ENCODE data around the gene HAPLN2. TPM values are rescaled to one million over a fixed set of nuclear protein-coding genes. Genes with fewer than 3 reads are reported as not detected.

The HAPLN2 gene
- total RNA-seq, 2 donors from 2014 or later: 6.1 to 10.2 TPM

DNA sequence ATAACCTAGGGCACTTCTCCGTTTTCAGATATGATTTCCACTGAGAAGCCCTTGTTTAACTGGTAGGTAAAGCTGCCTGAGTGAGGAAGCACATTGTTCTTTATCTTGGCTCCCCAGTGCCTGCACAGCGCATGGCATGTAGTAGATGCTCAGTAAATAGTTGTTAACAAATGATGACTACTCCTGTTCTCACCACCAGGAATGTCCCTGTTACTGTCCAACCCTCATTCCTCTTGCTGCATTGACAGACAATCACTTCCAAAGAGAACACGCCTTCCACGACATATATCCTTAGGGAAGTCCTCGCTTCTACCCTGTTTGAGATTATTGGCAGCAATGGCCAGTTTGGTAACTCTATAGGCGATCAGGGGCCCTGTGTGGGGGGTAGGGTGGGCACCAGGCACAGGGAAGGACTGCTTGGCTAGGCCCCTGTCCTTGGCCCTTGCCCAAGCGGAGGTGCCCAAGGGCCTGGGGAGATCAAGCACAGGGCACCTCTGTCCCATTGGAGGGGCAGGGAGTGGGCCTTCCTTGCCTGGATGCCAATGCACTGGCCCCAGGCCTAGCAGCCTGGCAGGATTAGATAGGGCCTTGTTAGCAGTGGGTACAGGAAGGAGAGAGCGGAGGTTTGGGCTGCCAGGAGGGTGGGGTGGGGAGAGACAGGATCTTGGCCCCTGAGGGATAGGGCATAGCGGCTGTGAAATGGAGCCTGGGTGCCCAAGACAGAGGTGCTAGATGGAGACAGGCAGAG, 47.8 kb downstream of the HAPLN2 start:
- Histone ChIP-seq H3K36me3 (no peaks in the 10 kb centered on the region), H3K4me1 (replicated peaks) (no peaks in the 10 kb centered on the region), H3K4me3 (no peak overlapping the region), H3K27ac (peak overlapping the region; percentile 69 to 73), H3K9me3 (no peaks in the 10 kb centered on the region), H3K27me3 (replicated peaks; ENCODE audit: insufficient read depth) (no peaks in the 10 kb centered on the region)
- no peak for DNase-seq (ENCODE audit: low spot score)
- intact Hi-C loops (cut with DNase I): no loop called here
- TF ChIP-seq POLR2A (IDR thresholded peaks at IDR 0.05) (no peak), POLR2AphosphoS5 (IDR thresholded peaks at IDR 0.05) (no peak)
- TF ChIP-seq, protein P1, sequence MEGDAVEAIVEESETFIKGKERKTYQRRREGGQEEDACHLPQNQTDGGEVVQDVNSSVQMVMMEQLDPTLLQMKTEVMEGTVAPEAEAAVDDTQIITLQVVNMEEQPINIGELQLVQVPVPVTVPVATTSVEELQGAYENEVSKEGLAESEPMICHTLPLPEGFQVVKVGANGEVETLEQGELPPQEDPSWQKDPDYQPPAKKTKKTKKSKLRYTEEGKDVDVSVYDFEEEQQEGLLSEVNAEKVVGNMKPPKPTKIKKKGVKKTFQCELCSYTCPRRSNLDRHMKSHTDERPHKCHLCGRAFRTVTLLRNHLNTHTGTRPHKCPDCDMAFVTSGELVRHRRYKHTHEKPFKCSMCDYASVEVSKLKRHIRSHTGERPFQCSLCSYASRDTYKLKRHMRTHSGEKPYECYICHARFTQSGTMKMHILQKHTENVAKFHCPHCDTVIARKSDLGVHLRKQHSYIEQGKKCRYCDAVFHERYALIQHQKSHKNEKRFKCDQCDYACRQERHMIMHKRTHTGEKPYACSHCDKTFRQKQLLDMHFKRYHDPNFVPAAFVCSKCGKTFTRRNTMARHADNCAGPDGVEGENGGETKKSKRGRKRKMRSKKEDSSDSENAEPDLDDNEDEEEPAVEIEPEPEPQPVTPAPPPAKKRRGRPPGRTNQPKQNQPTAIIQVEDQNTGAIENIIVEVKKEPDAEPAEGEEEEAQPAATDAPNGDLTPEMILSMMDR (IDR thresholded peaks at IDR 0.05): no peak
- WGBS: 89% methylated on average over 9 of the region's 9 CpGs

DNA sequence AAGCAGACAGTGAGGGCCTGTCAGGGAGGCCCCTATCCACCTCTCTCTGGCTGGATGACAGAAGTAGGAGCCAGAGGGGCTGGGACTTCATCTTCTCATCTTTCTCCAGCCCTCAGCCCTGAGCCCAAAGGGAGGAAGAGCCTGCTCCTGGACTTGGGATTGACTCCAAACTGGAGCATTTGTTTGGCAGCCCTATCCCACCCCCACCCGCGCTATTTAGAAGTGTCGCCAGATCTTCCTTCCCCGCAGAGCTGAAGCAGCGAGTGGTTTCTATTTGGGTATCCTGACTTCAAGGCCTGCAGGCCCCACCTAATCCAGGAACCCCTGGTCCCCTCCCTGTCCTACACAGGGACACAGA, 48.4 kb downstream of the HAPLN2 start:
- intact Hi-C loops (cut with DNase I): no loop called here
- Histone ChIP-seq H3K36me3 (no peaks in the 10 kb centered on the region), H3K27ac (peak overlapping the region; percentile 69 to 73), H3K4me1 (replicated peaks) (no peaks in the 10 kb centered on the region), H3K27me3 (replicated peaks; ENCODE audit: insufficient read depth) (no peaks in the 10 kb centered on the region), H3K4me3 (no peak overlapping the region), H3K9me3 (no peaks in the 10 kb centered on the region)
- WGBS: 20% methylated on average over 5 of the region's 5 CpGs
- TF ChIP-seq, protein P1 (IDR thresholded peaks at IDR 0.05): no peak
- TF ChIP-seq POLR2AphosphoS5 (IDR thresholded peaks at IDR 0.05) (no peak), POLR2A (IDR thresholded peaks at IDR 0.05) (no peak)
- no peak for DNase-seq (ENCODE audit: low spot score)

DNA sequence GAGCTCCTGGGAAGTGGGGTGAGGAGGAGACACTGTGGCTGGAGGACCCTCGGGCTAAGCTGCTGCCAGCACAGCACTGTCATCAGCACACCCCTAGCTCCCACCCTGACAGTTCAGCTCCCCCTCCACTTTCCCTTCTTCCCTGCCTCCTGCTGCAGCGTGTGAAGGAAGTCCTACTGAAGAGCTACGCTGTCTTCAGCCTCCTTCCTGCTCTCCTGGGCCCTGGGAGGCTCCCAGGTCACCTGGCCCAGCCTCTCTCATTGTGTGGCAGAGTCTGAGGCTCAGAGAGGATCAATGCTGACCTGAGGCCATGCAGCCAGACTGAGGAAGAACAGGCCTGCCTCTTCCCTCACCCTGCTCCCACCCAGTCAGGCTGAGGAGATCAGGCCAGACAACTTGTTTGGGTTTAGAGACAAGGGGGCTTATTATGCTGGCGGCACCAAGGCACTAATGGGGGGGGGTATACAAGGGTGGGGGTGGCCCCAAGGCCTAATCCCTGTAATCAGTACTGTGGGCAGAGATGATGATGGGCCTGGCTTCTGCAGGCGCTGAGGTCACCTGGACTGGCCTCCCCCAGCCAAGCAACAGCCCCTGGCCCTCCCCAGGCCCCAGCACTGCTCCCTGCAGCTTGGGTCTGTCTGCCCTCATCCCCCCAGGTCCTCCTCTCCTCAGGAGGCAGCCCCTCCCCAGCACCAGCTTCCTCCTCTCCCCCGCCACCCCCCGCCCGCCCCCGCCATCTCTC, 48.9 kb downstream of the HAPLN2 start:
- Histone ChIP-seq H3K36me3 (no peaks in the 10 kb centered on the region), H3K27me3 (replicated peaks; ENCODE audit: insufficient read depth) (no peaks in the 10 kb centered on the region), H3K4me1 (replicated peaks) (no peaks in the 10 kb centered on the region), H3K4me3 (no peak overlapping the region), H3K9me3 (no peaks in the 10 kb centered on the region), H3K27ac (peak overlapping the region; percentile 69 to 73)
- WGBS: 66% methylated on average over 9 of the region's 9 CpGs
- DNase-seq (ENCODE audit: low spot score): no peak
- TF ChIP-seq POLR2A (IDR thresholded peaks at IDR 0.05) (no peak), POLR2AphosphoS5 (IDR thresholded peaks at IDR 0.05) (no peak)
- TF ChIP-seq, protein P1 (IDR thresholded peaks at IDR 0.05): no peak
- intact Hi-C loops (cut with DNase I): no loop called here

DNA sequence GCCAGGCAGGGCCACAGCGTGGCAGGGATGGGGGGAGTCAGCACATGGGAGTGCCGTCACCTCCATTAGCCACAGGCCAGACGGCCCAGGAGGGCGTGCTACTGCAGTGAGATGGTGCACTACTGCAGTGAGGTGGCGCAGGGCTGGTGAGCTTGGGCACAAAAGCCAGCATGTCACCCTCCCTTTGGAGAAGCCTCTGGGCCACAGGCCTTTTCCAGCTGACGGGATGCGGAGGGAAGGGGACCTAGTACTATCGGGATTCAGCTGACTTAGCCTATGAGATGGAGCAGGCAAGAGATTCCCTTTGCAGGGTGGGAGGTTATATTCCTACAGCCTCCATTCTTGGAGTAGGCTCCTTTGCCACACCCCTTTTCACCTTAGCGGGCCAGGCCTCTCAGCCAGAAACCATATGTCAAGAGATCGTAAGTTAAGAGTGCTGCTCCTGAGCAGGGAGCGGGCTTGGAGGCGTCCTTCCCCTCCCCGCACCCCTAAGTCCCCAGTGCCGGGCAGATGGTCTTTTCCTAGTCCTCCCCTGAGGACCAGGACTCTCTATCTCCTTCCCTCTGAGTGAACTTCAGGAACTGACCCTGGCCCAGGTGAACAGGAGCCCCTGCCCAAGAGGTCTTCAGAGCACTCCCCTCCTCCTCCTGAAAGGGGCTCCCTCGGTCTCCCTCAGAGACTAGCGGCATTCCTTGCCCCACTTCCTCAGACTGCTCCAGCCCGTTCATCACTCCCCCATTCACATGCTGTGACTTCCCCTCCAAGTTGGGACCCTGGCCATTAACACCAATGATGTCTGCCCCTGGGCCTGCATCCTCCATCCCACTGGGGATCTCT, 49.8 kb downstream of the HAPLN2 start:
- H3K27ac ChIP-seq: peak overlapping the region; percentile 69 to 73
- no peak for DNase-seq (ENCODE audit: low spot score)
- WGBS: 64% methylated on average over 15 of the region's 17 CpGs

More for the DNA sequence above, 49.8 kb downstream of the HAPLN2 start:
- TF ChIP-seq POLR2AphosphoS5 (IDR thresholded peaks at IDR 0.05) (no peak), POLR2A (IDR thresholded peaks at IDR 0.05) (no peak)
- TF ChIP-seq, protein P1 (IDR thresholded peaks at IDR 0.05): no peak
- Histone ChIP-seq H3K4me3 (no peak overlapping the region), H3K9me3 (no peaks in the 10 kb centered on the region), H3K4me1 (replicated peaks) (no peaks in the 10 kb centered on the region), H3K36me3 (no peaks in the 10 kb centered on the region), H3K27me3 (replicated peaks; ENCODE audit: insufficient read depth) (no peaks in the 10 kb centered on the region)
- intact Hi-C loops (cut with DNase I): no loop called here

All from prostate gland (tissue), 2 donors.